Hematopoietic multipotent progenitor cell (in vitro differentiated cells): Measurements from ENCODE around the gene CNTN5. TPM values are rescaled to one million over a fixed set of nuclear protein-coding genes. Genes with fewer than 3 reads are reported as not detected.

ENCODE experiments used
- DNase-seq, 3 donors: peaks; one replicate each; pipeline ENCODE4 v3.0.0-alpha.2; 2011 to 2015; ENCODE audit warnings: low read depth in 2 of 3, low spot score in 2 of 3
- total RNA-seq: library from RNA; depleted of rRNA; stranded (reverse); fragments of >200 nt; gene quantifications from one replicate; pipeline ENCODE4 v1.2.3, GENCODE V29; 2012

The CNTN5 gene
- total RNA-seq, 1 donor = not detected

- DNase-seq = no peak
Measured at GRCh38 chr11:99841885-99842284, 821.1 kb downstream of the CNTN5 start.

- DNase-seq = peak in 1 of 3 donors; percentile 5
Measured at GRCh38 chr11:99865951-99866350, 845.2 kb downstream of the CNTN5 start.

DNA sequence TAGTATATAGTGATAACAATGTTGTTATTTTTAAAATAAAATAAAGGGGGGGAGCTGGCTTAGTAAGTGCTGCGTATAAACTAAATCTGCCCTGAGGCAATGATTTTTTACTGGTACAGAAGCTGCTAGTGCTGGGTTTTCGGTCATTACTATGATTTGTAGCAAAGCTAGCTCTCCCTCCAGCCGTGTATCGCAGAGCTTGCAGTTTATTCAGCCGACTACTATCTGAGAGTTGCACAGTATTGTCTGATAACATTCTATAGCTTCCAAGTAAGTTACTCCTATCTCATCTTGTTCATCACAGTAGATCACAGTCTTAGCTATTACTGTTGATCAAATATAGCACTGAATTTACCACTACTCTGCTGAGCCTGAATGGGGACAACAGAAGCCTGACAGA, 860.9 kb downstream of the CNTN5 start:
- DNase-seq = no peak

DNA sequence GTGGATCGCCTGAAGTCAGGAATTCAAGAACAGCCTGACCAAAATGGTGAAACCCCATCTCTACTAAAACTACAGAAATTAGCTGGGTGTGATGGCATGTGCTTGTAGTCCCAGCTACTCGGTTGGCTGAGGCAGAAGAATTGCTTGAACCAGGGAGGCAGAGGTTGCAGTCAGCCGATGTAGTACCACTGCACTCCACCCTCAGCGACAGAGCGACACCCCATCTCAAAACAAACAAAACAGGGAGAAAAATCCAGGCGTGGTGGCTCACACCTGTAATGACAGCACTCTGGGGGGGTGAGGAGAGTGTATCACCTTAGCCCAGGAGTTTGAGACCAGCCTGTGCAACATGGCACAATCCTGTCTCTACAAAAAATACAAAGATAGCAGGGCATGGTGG, 864.0 kb downstream of the CNTN5 start:
- no peak for DNase-seq

GRCh38 chr11:99887481-99887880, 866.7 kb downstream of the CNTN5 start:
- no peak for DNase-seq

- DNase-seq = no peak
Measured at GRCh38 chr11:99893811-99894210, 873.1 kb downstream of the CNTN5 start.

- DNase-seq = no peak
Measured at GRCh38 chr11:99901175-99901574, 880.4 kb downstream of the CNTN5 start.

GRCh38 chr11:99911116-99911515, 890.4 kb downstream of the CNTN5 start:
- DNase-seq = no peak

GRCh38 chr11:99916078-99916477, 895.3 kb downstream of the CNTN5 start:
- DNase-seq = no peak

DNA sequence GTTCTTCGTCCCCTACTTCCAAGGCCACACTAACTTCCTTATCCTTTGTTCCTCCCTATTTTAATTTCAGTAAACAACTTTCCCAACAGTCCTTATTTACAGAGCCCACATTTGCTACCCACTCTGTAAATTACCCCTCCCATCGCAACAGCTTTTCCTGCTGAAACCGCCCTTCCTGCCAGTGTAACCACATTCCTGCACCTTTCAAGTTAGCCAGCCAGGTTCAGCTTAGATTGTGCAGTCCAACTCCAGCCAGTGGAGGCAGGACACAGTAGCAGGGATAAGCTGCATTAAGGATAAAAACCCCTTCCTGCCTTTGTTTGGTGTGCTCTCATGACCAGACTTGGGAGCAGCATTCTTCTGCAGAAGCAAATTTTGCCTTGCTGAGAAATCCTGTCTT, 898.0 kb downstream of the CNTN5 start:
- no peak for DNase-seq

GRCh38 chr11:99920956-99921355, 900.2 kb downstream of the CNTN5 start:
- no peak for DNase-seq

GRCh38 chr11:99925968-99926367, 905.2 kb downstream of the CNTN5 start:
- no peak for DNase-seq

DNA sequence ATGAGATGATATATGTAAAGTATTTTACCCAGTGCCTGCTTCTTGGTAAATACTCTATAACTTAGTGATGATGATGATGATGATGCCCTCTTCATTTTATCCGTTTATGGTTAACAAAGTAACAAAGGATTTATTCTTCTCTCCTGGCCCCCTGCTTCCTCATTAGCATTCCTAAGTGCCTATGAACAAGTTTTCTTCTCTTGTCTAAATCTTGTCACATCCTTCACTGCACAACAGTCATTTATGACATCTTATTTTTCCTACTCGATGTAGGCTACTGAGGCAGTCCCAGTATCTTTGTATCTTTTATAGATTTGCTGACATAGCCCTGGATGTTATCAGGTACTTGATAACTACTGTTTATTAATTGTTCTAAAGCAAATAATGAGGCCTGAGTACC, 911.9 kb downstream of the CNTN5 start:
- no peak for DNase-seq

DNA sequence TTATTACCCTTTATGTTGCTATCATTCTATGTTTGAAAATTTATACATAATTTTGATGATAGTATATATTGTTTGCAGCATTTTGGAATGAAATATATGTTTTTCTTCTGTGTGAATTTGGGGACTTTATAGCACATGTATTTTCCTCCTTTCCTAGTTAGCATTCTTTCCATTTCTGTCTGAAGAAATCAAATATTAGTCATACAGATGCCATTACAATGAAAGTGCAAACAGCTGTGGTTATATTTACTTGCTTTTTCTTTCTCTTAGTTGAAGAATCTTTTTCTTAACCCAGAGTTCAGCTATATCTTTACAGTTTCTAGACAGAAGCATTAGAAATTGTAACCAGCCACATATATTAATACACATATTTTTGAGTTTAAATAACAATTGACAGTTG, 913.3 kb downstream of the CNTN5 start:
- DNase-seq = no peak

DNA sequence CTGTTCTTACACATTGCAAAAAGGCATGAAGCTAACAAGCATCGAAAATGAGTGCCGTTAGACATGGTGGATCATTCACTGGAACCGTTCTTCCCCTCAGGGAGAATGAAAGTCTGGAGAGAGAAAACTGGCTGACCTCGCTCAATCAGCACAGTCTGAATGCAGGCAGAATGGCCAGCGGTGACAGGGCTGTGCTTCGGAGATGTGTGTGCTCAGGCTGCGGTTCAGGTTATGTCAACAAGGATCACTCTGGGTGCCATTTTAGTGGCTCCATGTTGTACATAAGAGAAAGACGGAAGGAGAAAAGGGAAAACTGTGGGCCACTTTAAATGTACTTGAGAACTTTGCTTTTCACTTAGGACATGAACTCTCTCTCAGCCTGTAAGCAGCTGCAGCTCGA, 916.6 kb downstream of the CNTN5 start:
- DNase-seq = no peak

GRCh38 chr11:99952816-99953215, 932.1 kb downstream of the CNTN5 start:
- no peak for DNase-seq

- no peak for DNase-seq
Measured at GRCh38 chr11:99960536-99960935, 939.8 kb downstream of the CNTN5 start.

DNA sequence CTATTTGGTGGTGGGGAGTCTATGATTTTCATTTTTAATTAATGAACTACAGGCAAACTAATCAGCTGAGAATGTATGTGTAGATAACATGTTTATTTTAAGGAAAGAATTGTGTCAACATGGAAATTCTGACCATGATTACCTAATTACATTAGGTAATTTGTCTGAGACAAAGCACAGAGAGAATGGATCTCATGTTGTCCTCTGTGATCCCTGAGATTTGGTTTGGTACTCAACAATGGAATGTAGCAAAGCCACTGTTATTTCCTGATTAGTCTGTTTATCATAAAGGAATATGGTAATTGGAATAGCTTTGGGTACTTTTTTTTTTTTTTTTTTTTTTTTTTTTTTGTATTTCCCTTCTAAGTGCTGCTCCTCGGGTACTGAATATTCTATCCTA, 947.6 kb downstream of the CNTN5 start:
- no peak for DNase-seq

- no peak for DNase-seq
Measured at GRCh38 chr11:99973993-99974392, 953.2 kb downstream of the CNTN5 start.

GRCh38 chr11:99979042-99979441, 958.3 kb downstream of the CNTN5 start:
- no peak for DNase-seq

- DNase-seq = no peak
Measured at GRCh38 chr11:99987821-99988470, 967.2 kb downstream of the CNTN5 start.

GRCh38 chr11:99988471-99988837, 967.7 kb downstream of the CNTN5 start:
- DNase-seq = no peak

DNA sequence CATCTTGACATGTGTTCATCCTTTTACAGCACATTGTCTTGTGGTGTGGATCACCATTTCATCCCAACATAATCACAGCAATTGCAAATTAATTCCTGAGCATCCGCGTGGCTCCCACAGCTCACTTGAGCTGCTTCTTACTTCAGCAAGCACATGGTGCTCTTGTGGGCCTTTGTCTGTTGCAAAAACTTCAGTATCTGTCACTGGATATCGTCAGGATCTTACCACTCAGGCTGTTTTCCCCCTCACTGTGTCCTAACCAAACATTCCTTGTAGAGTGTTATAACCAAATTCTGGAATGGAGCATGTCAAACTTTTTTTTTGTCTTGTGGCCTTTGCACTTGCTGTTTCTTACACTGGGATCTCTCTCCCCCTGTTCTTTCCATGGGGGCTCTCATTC, 983.2 kb downstream of the CNTN5 start:
- DNase-seq = no peak
